MM.1S (cell line): ENCODE data around the gene ST7.

Experiments used
- DNase-seq: peaks from one replicate; pipeline ENCODE4 v3.0.0-alpha.2; 2015
- H2AFZ ChIP-seq: fragments of 300-600 bp; sonication (generic); 2 replicates; pipeline ENCODE4 v1.6.0; 2016; ENCODE audit warnings: antibody characterized with exemption, low read length
- H3F3A ChIP-seq: fragments of 300-600 bp; sonication (generic); 2 replicates; pipeline ENCODE4 v1.6.1; 2016; ENCODE audit warnings: mild to moderate bottlenecking, antibody characterized with exemption, low read length, moderate library complexity, mixed read lengths; ENCODE audit not compliant: insufficient read depth
- H3K27ac ChIP-seq: fragments of 300-600 bp; sonication (generic); 2 replicates; pipeline ENCODE4 v1.5.1; 2016; ENCODE audit warnings: mild to moderate bottlenecking, low read length
- H3K27me3 ChIP-seq: fragments of 300-600 bp; sonication (generic); replicated peaks from 2 replicates; pipeline ENCODE4 v1.6.0; 2016; ENCODE audit warnings: low read length; ENCODE audit not compliant: insufficient read depth
- H3K36me3 ChIP-seq: fragments of 300-600 bp; sonication (generic); replicated peaks from 2 replicates; pipeline ENCODE4 v1.6.1; 2016; ENCODE audit warnings: mild to moderate bottlenecking, low read length, mixed read lengths; ENCODE audit not compliant: insufficient read depth
- H3K4me1 ChIP-seq: fragments of 300-600 bp; sonication (generic); 2 replicates; pipeline ENCODE4 v1.6.1; 2016; ENCODE audit warnings: low read length, mixed read lengths
- H3K4me2 ChIP-seq: fragments of 300-600 bp; sonication (generic); 2 replicates; pipeline ENCODE4 v1.6.0; 2016; ENCODE audit warnings: low read depth, low read length
- H3K4me3 ChIP-seq: fragments of 300-600 bp; sonication (generic); 2 replicates; pipeline ENCODE4 v1.5.1; 2016; ENCODE audit warnings: low read length, mixed read lengths
- H3K79me2 ChIP-seq: fragments of 300-600 bp; sonication (generic); 2 replicates; pipeline ENCODE4 v1.6.1; 2016; ENCODE audit warnings: mixed run types, low read length, mixed read lengths
- H3K9ac ChIP-seq: fragments of 300-600 bp; sonication (generic); 2 replicates; pipeline ENCODE4 v1.6.1; 2016; ENCODE audit warnings: low read length, mixed read lengths
- H3K9me2 ChIP-seq: fragments of 300-600 bp; sonication (generic); replicated peaks from 2 replicates; pipeline ENCODE4 v1.6.1; 2016; ENCODE audit warnings: mild to moderate bottlenecking, low read length, mixed read lengths; ENCODE audit not compliant: insufficient read depth
- H3K9me3 ChIP-seq: fragments of 300-600 bp; sonication (generic); replicated peaks from 2 replicates; pipeline ENCODE4 v1.6.1; 2016; ENCODE audit warnings: mild to moderate bottlenecking, low read length, mixed read lengths; ENCODE audit not compliant: insufficient read depth
- H4K20me1 ChIP-seq: fragments of 300-600 bp; sonication (generic); 2 replicates; pipeline ENCODE4 v1.6.1; 2016; ENCODE audit warnings: mild to moderate bottlenecking, low read length, moderate library complexity, mixed read lengths; ENCODE audit not compliant: insufficient read depth
- EZH2 ChIP-seq: fragments of 300-600 bp; sonication (generic); optimal IDR thresholded peaks from 2 replicates; pipeline ENCODE3; 2017; ENCODE audit warnings: low read depth, mild to moderate bottlenecking, antibody characterized with exemption, low read length, mixed read lengths
- EZH2phosphoT487 ChIP-seq: fragments of 300-600 bp; sonication (generic); IDR thresholded peaks from 2 replicates; pipeline ENCODE4 v1.6.1; 2018; ENCODE audit warnings: antibody characterized with exemption, low read length
- TF ChIP-seq, protein P1 (sequence below): fragments of 300-600 bp; sonication (generic); IDR thresholded peaks from 2 replicates; pipeline ENCODE4 v1.5.1; 2016; ENCODE audit warnings: antibody characterized with exemption, low read length, mixed read lengths

ST7 gene

DNA sequence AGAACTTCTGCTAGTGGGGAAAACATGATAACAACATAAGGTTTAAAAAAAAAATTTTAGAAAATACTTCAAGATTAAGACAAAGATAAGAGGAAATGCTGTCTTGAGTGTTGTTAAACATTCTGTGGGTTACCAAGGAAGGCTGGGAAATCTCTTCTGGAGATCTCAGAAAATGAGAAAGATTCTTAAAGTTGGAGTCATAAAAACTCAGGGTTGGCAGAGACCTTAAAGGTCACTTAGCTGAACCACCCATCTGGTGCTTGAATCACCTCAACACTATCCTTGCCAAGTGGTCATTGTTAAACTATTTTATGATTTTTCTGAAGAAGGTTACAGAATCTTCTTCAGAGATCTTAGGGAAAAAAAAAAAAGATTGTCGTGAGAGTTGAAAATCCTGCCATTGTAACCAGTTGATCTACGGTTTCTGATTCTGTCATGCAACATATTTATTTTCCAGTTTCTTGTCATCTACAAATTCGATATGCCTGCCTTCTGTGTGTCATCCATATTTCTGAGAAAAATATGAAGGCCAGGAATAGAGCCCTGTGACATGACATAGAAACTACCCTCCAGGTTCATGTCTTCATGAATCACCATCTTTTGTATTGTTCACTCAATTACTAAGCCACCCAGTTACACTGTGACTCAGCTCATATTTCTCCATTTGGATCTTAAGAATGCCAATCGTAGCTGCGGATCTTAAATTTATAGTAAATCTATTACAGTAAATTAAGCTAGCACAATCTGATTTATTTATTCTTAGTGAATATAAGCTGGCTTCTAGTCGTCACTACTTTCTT lies 179.2 kb downstream of the ST7 start:
- Histone ChIP-seq H4K20me1 (no peaks in the 10 kb centered on the region), H3K4me3 (no peak overlapping the region), H3K9me3 (no peaks in the 10 kb centered on the region), H3K4me2 (no peak overlapping the region), H3K9me2 (no peaks in the 10 kb centered on the region), H3F3A (no peaks in the 10 kb centered on the region), H3K27ac (no peak overlapping the region), H3K4me1 (no peaks in the 10 kb centered on the region; the same call in 1 of the 2 replicates), H3K79me2 (no peaks in the 10 kb centered on the region), H2AFZ (no peak overlapping the region), H3K36me3 (no peaks in the 10 kb centered on the region), H3K27me3 (no peaks in the 10 kb centered on the region), H3K9ac (no peak overlapping the region)
- no peak for TF ChIP-seq EZH2
- no peak for TF ChIP-seq EZH2phosphoT487
- TF ChIP-seq, protein P1, sequence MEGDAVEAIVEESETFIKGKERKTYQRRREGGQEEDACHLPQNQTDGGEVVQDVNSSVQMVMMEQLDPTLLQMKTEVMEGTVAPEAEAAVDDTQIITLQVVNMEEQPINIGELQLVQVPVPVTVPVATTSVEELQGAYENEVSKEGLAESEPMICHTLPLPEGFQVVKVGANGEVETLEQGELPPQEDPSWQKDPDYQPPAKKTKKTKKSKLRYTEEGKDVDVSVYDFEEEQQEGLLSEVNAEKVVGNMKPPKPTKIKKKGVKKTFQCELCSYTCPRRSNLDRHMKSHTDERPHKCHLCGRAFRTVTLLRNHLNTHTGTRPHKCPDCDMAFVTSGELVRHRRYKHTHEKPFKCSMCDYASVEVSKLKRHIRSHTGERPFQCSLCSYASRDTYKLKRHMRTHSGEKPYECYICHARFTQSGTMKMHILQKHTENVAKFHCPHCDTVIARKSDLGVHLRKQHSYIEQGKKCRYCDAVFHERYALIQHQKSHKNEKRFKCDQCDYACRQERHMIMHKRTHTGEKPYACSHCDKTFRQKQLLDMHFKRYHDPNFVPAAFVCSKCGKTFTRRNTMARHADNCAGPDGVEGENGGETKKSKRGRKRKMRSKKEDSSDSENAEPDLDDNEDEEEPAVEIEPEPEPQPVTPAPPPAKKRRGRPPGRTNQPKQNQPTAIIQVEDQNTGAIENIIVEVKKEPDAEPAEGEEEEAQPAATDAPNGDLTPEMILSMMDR = no peak
- no peak for DNase-seq

DNA sequence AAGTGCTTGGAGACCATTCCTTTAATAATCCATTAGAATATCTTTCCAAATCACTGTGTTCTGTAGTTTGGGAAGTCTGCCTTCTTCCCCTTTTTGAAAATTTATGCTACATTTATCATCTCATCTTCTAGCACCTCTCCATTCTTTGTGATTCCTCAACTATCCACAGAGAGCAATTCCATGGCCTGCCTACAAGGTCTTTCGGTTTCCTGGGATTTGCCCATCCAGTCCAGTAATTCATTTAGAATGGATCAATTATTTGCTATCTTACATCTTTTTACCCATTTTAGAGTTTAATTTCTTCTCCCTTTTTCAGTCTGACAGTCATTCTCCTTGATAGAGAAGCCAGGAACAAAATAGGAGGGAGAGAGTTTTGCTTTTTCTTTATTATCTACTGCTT lies 179.8 kb downstream of the ST7 start:
- H3K4me1 ChIP-seq = no peaks in the 10 kb centered on the region; the same call in 1 of the 2 replicates
- H3K79me2 ChIP-seq = no peaks in the 10 kb centered on the region
- no peak overlapping the region for H3K9ac ChIP-seq
- no peaks in the 10 kb centered on the region for H3K27me3 ChIP-seq
- TF ChIP-seq, protein P1 = no peak
- no peak overlapping the region for H3K27ac ChIP-seq
- H3K9me2 ChIP-seq = no peaks in the 10 kb centered on the region
- H3K4me3 ChIP-seq = no peak overlapping the region
- no peak overlapping the region for H3K4me2 ChIP-seq
- H3K36me3 ChIP-seq = no peaks in the 10 kb centered on the region
- no peak for DNase-seq
- H2AFZ ChIP-seq = no peak overlapping the region
- no peaks in the 10 kb centered on the region for H4K20me1 ChIP-seq
- no peaks in the 10 kb centered on the region for H3K9me3 ChIP-seq
- no peaks in the 10 kb centered on the region for H3F3A ChIP-seq

DNA sequence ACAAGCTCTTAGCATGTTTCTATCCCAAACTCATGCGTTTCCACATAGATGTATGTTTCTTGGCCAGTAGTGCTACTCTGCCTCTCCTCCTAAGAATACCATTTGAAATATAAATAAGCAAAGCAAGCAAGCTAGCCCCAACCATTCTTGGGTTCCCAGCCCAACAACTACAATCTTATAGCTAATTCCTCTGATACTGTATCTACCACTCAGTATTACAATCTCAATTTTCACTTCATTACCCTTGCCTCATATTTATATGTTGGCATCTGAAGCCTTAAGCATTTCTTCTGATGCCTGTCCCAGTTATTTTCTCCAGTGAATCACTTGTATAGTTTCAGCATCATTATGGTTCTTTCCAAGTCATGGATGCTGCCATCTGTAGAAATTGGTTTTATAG lies 181.1 kb downstream of the ST7 start:
- Histone ChIP-seq H2AFZ (no peak overlapping the region), H3K4me2 (no peak overlapping the region), H3K9me2 (no peaks in the 10 kb centered on the region), H3F3A (no peaks in the 10 kb centered on the region), H3K27me3 (no peaks in the 10 kb centered on the region), H4K20me1 (no peaks in the 10 kb centered on the region), H3K36me3 (no peaks in the 10 kb centered on the region), H3K9me3 (no peaks in the 10 kb centered on the region), H3K27ac (no peak overlapping the region), H3K9ac (no peak overlapping the region), H3K79me2 (no peaks in the 10 kb centered on the region), H3K4me3 (no peak overlapping the region), H3K4me1 (no peaks in the 10 kb centered on the region; the same call in 1 of the 2 replicates)
- no peak for TF ChIP-seq EZH2phosphoT487
- TF ChIP-seq, protein P1 = no peak
- TF ChIP-seq EZH2 = no peak
- DNase-seq = no peak
